ACC112 (cell line): Measurements from ENCODE around the gene ESRRB.

Experiments
- H2AFZ ChIP-seq: fragments of 200-600 bp; sonication (generic); one replicate; pipeline ENCODE4 v1.6.0; 2017; ENCODE audit warnings: antibody characterized with exemption, low read length; ENCODE audit not compliant: unreplicated experiment
- H3K27ac ChIP-seq: fragments of 200-600 bp; sonication (generic); 2 replicates; pipeline ENCODE4 v1.5.1; 2014; ENCODE audit warnings: low read depth, mild to moderate bottlenecking, antibody characterized with exemption, low read length, moderate library complexity
- H3K27me3 ChIP-seq: fragments of 200-600 bp; sonication (generic); 2 replicates; pipeline ENCODE4 v1.6.1; 2014; ENCODE audit warnings: mild to moderate bottlenecking, antibody characterized with exemption, low read length, moderate library complexity, mixed read lengths; ENCODE audit not compliant: insufficient read depth
- H3K36me3 ChIP-seq: fragments of 200-600 bp; sonication (generic); 2 replicates; pipeline ENCODE4 v1.6.1; 2016; ENCODE audit warnings: mild to moderate bottlenecking, antibody characterized with exemption, low read length, moderate library complexity, mixed read lengths; ENCODE audit not compliant: insufficient read depth
- H3K4me1 ChIP-seq: fragments of 200-600 bp; sonication (generic); one replicate; pipeline ENCODE4 v1.6.1; 2016; ENCODE audit warnings: low read length, mixed read lengths; ENCODE audit not compliant: insufficient read depth, unreplicated experiment, control insufficient read depth
- H3K4me3 ChIP-seq: fragments of 200-600 bp; sonication (generic); 2 replicates; pipeline ENCODE4 v1.5.1; 2014; ENCODE audit warnings: mild to moderate bottlenecking, low read depth, low read length
- H3K79me2 ChIP-seq: fragments of 200-600 bp; sonication (generic); one replicate; pipeline ENCODE4 v1.6.0; 2016; ENCODE audit warnings: low read length; ENCODE audit not compliant: control insufficient read depth, unreplicated experiment, insufficient read depth

ESRRB gene

DNA sequence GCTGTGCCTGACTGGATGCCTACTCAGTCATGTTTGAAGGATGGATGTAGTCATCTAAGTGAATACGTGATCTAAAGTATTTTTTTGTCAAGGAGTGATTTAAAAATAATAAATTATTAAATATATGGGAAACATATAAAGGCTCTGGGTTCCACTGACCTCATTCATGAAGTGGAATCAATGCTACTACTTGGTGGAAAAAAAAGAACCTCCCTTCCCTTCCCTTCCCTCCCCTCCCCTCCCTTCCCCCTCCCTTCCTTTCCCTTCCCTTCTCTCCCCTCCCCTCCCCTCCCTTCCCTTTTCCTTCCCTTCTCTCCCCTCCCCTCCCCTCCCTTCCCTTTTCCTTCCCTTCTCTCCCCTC, 162.7 kb downstream of the ESRRB start:
- no peaks in the 10 kb centered on the region for H3K79me2 ChIP-seq
- no peaks in the 10 kb centered on the region for H3K36me3 ChIP-seq
- H3K4me1 ChIP-seq, result no peaks in the 10 kb centered on the region
- peaks cover 15% of the 10 kb centered on the region for H3K27me3 ChIP-seq
- H3K27ac ChIP-seq, result no peak overlapping the region
- H3K4me3 ChIP-seq, result no peak overlapping the region
- no peak overlapping the region for H2AFZ ChIP-seq

GRCh38 chr14:76539130-76539529, 163.2 kb downstream of the ESRRB start:
- Histone ChIP-seq H3K27ac (no peak overlapping the region), H2AFZ (no peak overlapping the region), H3K79me2 (no peaks in the 10 kb centered on the region), H3K27me3 (peaks cover 15% of the 10 kb centered on the region), H3K4me1 (no peaks in the 10 kb centered on the region), H3K36me3 (no peaks in the 10 kb centered on the region), H3K4me3 (no peak overlapping the region)

DNA sequence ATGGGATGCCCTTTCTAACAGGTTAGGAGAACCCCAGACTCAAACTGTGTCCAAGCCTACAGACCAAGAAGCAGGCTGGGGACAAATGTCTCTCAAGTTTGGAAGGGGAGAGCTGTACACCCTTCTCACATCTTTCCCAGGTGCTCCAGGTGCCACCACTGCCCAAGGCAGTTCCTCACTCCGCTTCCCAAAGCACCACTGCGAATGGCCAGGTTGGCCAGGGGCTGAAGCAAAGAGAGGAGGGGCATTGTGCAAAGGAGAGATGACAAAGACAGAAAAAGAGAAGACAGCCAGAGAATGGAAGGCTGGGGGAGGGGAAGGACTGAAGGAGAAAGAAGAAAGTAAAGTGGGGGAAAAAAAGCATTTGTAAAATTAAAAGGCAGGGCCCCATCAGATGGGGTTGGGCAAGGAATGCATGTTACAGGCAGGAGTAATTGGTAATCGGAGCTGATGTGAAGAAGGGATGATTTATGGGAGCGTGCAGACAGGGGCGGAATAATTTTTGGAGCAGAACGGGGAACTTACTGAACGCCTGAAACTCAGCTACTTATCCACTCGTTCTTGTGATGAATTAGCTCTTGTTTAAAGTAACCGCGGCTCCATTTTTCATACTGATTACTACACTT, 165.8 kb downstream of the ESRRB start:
- Histone ChIP-seq H3K79me2 (no peaks in the 10 kb centered on the region), H3K36me3 (no peaks in the 10 kb centered on the region), H3K27ac (no peak overlapping the region), H3K4me3 (no peak overlapping the region), H2AFZ (no peak overlapping the region), H3K27me3 (peaks cover 15% of the 10 kb centered on the region), H3K4me1 (no peaks in the 10 kb centered on the region)

GRCh38 chr14:76546426-76547221, 170.7 kb downstream of the ESRRB start:
- H3K27me3 ChIP-seq, result peaks cover 3% of the 10 kb centered on the region
- H3K27ac ChIP-seq, result no peak overlapping the region
- H3K36me3 ChIP-seq, result no peaks in the 10 kb centered on the region
- no peak overlapping the region for H3K4me3 ChIP-seq
- H3K79me2 ChIP-seq, result no peaks in the 10 kb centered on the region
- H2AFZ ChIP-seq, result no peak overlapping the region
- H3K4me1 ChIP-seq, result no peaks in the 10 kb centered on the region

- Histone ChIP-seq H3K4me1 (no peaks in the 10 kb centered on the region), H3K36me3 (no peaks in the 10 kb centered on the region), H3K4me3 (no peak overlapping the region), H3K79me2 (no peaks in the 10 kb centered on the region), H3K27ac (no peak overlapping the region), H2AFZ (no peak overlapping the region), H3K27me3 (no peaks in the 10 kb centered on the region)
Observed at GRCh38 chr14:76547831-76548230, 171.9 kb downstream of the ESRRB start.

- H3K27me3 ChIP-seq, result no peaks in the 10 kb centered on the region
- H3K4me1 ChIP-seq, result no peaks in the 10 kb centered on the region
- no peaks in the 10 kb centered on the region for H3K36me3 ChIP-seq
- H3K79me2 ChIP-seq, result no peaks in the 10 kb centered on the region
- H3K27ac ChIP-seq, result no peak overlapping the region
- no peak overlapping the region for H3K4me3 ChIP-seq
- no peak overlapping the region for H2AFZ ChIP-seq
Observed at GRCh38 chr14:76550534-76550933, 174.6 kb downstream of the ESRRB start.

DNA sequence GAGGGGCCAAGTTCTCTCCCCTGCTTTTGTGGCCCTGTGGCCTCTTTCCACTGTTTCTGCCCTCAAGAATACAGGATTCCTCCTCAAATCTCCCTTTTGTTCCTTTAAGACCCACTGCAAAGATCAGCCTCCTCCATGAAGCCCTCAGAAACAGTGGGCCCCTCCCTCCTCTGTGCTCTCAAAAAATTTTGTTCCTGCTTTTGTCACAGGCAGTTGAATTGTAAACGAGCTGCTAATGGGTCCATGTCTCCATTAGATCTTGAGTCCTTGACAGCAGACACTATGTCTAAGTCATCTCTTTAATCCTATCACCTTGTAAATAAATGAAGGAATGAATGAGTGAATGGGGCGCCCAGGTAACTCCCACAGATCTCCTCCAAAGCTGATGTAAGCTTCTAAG, 175.2 kb downstream of the ESRRB start:
- H3K27me3 ChIP-seq, result no peaks in the 10 kb centered on the region

More for the DNA sequence above, 175.2 kb downstream of the ESRRB start:
- Histone ChIP-seq H3K27ac (no peak overlapping the region), H3K79me2 (no peaks in the 10 kb centered on the region), H2AFZ (no peak overlapping the region), H3K36me3 (no peaks in the 10 kb centered on the region), H3K4me3 (no peak overlapping the region), H3K4me1 (no peaks in the 10 kb centered on the region)
